NOMO-1 (cell line): ENCODE measurements around the gene ANO2.

Experiments used
- DNase-seq, 2 experiments: peaks; one replicate each; lab custom pipeline; 2025; ENCODE audit not compliant: unreplicated experiment in 2 of 2; lab: John Stamatoyannopoulos, UW

ANO2 gene

DNA sequence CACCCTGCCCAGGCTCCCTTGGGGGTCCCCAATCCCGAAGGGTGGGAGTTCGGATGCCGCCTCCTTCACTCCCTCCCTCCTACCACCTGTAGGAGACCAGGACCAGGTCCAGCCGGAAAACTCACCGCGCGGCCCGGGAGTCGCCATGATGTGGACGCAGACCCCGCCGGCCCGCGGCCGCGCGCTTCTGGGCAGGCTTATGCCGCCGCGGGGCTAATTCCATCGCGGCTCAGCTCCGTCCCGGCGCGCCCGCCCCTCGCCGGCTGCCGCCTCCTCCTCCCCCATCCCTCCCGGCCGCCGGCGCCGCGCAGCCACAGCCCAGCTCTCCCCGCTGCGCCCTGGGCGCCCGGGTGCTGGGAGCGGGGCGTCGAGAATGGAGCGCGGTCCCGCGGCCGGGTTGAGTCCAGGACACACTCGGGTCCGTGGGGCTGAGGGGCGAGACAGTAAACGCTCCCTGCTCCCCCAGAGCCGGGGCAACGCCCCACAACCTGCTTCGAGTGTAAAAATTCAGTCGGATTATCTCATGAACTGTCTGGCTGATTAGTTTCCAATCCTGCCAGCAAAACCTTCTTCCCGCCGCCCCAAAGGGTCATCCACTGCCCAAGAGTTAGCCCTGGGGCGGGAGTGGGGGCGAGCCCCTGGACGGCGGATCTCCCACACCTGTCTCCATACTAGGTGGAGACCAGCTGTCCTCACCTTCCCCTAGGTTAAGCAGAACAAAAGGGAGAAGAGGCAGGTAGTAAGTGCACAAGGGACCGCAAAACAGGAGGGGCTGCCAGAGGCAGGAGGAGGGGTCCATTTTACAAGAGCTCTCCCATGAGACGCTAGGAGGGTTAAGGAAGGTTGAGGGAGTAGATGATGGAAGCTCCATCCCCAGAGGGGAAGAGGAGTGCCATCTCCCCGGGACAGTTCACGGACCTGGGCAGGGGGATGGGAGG, at the start of gene ANO2:
ANO2 (minus strand) TSS at position 189 of the 938 bp plus-strand sequence; CDS start at position 147, 42 bp downstream.
- DNase-seq: no peak

DNA sequence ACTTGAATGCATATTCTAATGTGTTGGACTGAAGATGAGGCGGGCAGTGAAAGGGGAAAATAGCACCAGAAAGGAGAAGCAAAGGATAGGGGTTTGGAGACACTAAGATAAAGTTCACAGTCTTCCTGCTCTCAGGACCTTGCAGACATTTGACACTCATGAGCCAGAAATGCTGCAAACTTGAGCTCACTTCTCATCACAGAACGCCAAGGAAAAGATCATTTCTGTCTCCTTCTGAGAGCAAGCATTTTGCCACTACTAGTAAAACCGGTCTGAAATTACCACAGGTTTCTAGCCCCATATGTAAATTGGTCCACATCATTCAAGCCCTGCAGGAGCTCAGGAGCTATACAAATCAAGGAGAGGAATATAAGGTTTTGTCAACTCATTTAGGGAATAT, 44.6 kb upstream of the ANO2 start:
- DNase-seq: no peak

DNA sequence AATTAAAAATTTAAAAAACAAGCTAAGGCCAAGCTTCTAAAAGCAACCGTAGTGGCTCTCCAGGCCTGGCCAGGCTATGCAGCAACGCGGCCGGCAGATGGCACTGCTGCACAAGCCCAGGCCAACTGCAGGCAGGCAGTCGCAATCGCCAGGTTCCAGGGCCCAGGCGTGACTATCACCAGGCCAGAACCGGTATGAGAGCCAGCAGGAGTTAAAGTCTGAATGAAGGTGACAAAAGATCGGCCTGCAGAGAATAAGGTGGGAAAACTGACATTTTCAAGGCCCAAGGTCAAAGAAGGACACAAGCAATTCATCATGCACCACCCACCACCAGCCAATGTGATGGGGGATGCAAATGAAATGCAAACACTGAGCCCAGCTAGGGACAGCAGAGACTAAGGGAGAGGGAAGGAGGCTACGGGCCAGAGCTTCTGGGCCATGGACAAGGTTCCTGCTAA, 43.6 kb upstream of the ANO2 start:
- peak; percentile 57 to 71 for DNase-seq

DNA sequence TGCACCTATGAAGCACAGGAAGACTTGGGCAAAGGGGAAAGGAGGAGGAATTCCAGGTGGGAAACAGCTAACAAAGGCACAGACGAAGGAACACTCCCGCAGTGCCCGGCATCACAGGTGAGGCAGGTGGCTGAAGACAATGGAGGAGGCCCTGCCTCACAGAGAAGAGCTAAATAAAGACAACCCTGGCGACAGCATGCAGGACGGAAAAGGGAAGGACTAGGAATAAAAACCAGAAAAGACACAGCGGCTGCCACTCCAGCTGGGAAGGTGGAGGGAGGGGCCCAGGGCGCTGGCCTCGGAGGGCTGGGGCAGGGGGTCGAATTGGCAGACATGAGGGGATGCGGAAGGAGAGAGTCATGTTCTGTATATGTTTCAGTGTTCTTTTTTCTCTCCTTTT, 43.0 kb upstream of the ANO2 start:
- DNase-seq: no peak

DNA sequence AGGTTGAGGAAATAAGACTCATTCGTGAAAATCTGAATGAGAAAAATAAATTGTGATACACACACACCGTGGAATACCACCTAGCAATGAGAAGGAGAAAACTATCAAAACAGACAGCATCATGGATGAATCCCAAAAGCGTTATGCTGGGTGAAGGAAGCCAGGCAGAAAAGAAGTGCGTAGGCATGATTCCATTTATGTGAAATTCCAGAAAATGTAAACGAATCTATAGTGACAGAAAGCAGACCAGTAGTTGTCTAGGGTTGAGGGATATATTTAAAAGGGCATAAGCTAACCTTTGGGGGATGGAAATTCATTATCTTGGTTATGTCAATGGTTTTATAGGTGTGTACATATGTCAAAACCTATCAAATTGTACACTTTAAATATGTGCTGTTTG, 42.5 kb upstream of the ANO2 start:
- no peak for DNase-seq

DNA sequence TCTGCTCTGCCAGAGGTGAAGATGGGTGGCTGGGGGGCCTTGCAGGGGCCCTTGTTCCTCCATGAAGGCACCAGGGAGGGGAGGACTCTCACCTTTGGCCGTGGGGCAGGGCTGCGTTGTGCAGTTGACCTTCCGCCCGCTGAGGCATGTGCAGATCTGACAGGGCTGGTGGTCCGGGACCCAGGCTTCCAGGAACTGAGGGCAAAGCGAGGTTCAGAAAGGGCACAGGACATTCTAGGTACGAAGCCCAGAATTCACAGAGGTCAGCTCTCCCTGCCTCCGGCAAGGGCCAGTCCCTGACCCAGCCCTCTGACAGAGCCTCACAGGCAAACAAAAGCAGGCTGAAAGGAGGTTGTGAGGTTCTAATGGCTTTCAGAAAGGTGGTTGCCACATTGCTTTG, 40.4 kb upstream of the ANO2 start:
- DNase-seq: no peak

DNA sequence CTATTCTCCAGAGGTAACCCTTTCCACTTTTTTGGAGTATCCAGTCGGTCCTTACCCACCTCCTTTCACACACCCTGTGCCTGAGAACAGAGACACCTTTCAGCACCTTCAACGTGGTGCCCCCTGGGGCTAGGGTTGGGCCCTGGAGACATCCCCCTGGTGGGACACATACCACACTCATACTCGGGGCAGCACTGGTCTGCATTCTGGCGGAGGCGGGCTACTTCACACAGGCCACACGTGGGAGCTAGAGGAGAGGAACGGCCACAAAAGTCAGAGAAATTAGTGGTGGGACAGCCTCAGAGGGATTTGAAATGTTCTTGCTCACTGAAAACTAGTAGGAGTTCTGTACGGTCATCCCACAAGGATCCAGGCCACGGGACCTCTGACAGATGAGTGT, 39.8 kb upstream of the ANO2 start:
- no peak for DNase-seq

DNA sequence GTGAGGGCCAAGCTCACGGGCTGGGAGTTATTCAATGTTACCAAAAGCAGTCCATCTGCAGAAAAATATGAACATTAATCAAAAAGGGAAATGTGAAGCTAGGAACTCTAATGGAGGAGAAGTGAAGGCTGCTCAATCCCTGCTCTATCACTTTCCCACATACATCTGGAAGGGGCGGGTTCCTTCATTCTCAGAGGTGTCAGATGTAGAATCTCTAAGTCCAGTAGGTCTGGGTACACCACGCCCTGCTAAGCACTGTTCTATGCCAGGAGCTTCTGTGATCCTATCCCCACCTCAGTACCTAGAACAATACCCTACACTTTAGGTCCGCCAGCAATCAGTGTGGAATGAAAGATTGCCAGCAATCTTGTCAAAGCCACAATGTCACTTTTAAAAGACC, 37.0 kb upstream of the ANO2 start:
- no peak for DNase-seq

DNA sequence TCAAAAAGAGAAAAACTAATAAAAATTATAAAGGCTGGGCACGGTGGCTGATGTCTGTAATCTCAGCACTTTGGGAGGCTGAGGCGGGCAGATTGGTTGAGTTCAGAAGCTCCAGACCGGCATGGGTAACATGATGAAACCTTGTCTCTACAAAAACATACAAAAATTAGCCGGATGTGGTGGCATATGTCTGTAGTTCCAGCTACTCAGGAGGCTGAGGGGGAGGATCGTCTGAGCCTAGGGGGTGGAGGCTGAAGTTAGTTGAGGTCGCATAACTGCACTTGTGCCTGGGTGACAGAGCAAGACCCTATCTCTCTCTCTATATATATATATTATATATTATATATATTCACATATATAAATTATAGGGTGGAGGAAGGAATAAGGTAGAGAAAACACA, 32.5 kb upstream of the ANO2 start:
- DNase-seq: no peak

DNA sequence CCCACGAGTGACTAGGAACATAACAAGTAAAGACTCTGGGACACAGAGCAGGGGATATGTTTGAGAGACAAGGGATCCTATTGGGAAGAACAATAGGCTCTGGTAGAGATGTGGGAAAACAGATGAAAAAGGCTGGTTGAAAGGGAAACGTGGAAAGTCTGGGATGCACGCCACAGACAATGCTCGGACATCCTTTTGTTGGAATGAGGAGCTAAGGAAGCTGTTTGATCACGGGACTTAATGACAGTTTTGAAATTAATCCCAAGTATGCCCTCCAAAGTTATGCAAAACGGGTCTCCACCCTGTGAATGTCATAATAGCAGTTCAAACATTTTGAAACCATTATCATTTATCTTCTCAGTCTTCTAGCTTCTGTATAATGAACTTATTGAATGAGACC, 31.7 kb upstream of the ANO2 start:
- no peak for DNase-seq

DNA sequence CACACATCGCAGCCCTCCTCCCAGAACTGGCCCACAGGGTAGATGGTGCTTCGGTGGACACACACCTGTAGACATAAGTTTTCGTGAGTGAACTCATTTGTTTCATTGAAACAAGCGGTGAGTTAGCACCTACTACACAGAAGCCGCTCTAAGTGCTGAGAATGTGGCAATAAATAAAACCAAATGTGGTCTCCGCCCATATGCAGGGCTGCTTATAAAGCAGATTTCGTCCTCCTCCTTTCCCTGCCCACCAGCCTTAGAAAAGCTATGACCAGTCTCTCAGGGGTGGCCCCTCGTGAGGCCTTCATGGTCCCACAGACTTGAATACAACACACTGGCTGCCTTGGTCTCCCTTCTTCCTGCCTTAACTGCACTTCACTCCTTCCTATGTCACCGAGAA, 31.1 kb upstream of the ANO2 start:
- DNase-seq: no peak

DNA sequence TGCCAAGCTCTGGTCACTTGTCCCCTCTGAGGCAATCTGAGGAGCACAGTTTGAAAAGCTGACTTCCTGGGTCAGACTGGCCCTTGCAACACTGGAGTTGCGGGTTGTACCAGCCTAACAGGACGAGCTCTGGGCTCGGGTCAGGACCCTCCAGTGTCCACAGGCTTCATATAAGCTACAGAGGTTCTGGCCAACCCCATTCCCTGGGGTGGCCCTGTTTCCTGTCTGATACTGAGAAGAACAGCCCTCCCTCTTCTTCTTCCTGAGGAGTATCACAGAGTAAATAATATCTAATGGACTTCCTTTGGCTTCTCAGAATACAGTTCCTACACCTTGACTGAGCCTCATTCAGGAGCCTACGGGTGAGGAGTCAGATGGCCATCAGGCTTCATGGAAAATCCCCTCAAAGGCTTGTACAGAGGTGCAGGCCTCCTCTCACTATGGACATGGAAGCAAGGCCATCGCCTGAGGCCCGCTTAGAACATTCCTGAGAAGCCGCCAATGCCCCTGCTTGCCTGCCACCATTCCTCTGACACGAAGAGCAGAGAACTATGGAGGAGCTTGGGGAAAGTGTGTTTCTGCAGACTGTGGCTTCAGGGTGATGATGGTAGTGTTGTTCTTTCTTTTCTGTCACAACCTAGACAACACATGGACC, 28.5 kb upstream of the ANO2 start:
- no peak for DNase-seq

DNA sequence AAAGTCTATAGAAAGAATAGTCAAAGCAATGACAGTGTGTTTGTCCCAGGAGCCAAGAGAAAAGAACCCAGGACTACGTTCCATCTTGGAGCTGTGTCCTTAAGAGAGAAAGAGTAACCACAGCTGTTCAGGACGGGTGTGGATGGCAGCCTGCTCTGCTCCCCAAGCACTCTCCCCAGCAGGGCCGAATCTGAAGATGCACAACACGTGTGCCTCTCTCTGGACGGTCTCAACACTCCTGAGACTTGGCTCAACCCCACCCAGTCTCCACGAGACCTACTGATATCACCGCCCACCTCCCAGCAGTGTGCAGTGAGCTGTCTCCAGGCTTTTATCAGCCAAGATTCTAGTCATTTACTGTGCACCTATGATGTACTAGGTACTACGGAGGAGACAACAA, 27.3 kb upstream of the ANO2 start:
- no peak for DNase-seq

DNA sequence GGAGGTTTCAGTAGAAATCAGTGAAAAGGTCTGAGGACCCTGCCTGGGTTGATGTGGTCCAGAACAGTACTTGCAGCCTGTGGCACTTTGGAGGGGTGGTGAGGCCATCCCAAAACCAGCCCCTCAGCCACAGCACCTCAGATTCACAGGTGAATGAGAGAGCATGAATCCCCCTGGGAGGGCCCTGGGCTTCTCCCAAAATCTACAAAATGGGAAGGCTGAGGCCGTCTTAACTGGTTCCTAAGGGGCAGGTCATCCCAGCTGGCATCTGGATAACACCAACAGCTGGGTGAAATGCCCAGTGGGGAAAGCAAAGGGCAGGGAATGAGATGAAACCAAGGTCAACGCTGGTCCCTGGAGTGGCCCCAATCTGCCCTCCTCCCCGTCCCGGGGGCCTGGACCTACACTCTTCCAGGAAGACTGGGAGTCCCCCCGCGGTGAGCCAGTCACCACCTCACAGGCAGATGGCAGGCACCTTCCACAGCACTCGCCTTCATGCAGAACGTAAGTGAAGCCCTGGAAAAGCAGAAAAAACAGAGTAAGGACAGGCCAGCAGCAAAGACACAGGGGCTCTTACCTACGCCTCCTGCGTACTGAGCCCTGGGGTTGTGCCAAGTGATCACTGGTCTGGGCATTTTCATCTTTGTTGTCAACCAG, 26.3 kb upstream of the ANO2 start:
- no peak for DNase-seq

DNA sequence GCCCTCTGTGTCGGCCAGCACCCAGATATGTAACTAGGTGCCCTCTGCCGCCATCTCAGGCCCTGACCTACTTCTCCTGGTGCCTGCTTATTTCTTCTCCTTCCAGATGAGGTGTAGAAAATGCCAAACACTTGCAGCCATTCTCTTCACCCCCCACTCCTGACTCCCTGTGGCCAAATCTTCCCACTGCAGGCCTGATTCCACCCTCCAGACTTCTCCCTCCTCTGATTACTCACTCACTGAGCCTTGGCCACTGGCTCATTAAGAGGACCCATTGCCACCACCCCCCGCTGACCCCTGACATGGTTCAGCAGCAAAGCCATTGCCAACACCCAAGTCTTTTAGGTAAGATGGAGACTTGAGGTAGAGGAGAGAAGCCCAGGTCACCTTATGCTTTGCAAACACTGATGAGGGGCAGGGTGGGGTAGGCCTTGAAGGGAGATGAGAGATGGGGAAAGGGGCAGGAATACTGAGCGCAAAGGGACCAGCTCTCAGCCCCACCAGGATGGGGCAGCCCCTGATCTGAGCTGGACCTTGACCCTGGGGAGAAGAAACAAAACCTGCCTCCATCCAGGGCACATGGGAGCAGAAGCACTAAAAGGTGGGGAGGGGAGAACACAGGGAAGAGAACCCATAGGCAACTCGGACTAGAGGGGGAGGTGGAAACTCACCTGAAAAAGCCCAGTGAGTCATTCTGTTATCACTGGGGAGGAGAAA, 25.1 kb upstream of the ANO2 start:
- no peak for DNase-seq

DNA sequence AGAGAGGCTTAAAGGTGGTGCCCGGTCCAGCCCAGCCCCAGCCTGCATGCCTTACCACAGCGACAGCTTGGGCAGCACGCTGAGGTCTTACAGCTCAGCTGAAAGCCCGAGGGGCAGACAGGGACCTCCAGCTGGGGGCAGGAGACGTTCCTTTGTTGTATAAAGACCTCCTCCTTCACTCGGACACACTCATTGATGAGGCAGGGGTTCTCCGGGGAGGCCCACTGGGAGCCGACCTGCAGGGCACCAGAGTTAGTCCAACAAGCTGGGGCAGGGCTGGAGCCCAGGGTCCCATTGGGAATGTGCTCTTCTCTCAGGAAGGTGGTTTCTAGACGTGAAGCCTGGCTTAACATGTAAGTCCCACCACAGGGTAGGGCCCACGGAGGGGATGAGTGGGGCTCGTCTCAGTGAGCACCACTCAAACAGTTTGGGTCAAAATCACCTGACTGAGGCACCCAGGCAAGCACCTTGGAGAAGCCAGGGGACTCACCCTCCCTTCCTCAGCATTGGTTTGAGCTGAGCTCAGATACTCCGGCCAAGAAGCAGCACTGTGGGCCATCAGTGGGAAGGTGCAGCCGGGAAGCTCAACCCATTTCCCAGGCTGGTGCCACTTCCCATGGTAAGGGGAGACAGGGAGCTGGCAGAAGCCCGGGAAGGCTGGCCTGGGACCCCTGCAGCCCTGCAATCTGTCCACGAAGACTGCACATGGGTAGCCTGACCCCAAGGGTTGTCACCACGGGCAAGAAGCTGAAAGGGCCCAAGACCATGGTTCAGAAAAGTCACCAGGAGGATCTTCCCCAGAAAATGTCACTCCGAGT, 24.3 kb upstream of the ANO2 start:
- no peak for DNase-seq

DNA sequence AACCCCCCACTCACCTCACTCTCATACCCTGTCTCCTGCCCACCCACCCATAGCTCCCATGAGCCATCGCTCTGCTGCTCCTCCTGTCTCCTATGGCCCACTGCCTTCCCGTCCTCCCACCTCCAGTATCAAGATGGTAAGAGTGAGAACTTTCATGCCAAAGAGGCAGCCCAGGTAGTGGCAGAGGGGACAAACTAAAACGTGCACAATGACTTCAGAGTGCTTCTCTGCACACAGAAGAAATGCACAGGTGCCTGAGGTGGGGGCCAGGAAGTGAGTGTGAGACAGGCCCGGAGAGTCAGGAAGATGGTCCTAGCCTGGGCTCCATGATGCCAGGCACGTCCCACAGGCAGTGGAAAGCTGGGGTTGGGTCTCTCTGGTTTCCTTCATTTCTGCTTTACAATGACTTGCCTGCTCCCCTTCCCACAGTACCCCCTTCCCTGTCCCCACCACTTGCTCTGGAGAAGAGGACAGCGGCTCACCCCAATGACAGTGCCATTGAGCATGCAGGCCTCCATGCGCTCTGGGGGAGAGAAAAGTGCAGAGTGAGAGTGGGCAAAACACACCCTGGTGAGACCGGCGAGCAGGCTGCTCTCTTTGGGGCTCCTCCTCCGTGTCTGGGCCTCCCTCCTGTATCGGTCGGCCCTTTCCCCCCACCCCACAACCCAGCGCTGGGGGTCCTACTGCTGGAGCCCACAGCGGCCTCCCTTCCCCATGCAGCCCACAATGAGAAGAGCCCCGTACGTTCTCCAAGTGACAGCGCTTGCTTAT, 22.8 kb upstream of the ANO2 start:
- DNase-seq: no peak

DNA sequence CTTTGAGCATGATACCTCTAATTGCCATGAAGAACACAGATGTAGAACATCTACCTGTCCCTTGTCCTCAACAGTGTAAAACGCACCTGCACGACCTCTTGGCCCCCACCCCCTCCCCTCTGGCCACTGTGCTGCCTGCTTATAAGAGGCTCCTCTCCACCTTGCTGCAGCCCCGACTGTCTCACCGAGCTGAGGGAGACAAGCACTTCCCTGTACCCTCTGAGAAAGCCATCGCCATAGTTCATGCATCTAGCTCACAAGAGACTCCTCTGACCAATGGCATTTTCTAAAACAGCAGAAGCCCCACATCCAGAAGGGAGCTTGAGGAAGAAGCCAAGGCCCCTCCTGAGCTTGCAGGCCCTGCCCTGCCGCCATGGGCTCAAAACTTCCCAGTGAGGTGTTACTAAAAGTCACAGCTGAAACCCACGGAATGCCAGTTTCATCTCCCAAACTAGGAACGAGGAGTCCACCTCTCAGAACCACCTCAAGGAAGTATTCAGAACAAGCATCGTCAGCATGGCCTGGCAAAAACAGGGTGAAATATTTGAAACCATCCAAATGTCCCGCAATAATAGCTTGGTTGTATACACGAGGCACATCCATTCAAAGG, 21.5 kb upstream of the ANO2 start:
- DNase-seq: no peak

DNA sequence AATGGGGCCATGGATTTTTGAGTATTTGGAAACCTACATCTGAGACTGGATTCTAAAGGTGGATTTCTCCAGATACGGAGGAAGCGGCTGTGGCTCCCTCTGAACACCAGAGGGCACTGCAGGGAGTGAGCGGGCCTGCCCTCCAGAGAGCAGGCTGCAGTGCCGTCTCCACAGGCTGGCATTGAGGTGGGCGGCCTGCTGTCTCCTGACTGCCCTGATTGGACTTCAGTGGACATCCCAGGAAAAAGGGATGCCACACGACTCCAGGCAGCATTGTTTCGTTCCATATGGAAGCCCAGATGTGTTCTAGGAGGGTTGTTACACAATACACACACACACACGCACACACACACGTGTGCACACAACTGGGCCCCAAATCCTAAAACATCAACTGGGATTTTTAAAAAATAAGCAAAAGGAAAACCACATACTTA, 20.9 kb upstream of the ANO2 start:
- peak; percentile 15 to 33 for DNase-seq
